Stomach (tissue), 4 donors: ENCODE measurements around the gene KLHL28.

Source experiments
- CTCF ChIP-seq, 7 experiments: fragments of 450-650 bp in 4 of 7; fragments of 200-600 bp in 3 of 7; sonication (generic) in 3 of 7; IDR thresholded peaks; one replicate each; pipeline ENCODE4 v1.5.1; 2016 to 2019; ENCODE audit warnings: antibody characterized with exemption in 7 of 7, control low read depth in 2 of 7, mild to moderate bottlenecking in 1 of 7
- EP300 ChIP-seq: sonication (generic); formaldehyde crosslinking; IDR thresholded peaks from one replicate; pipeline ENCODE4 v1.6.1; 2017; ENCODE audit warnings: antibody characterized with exemption
- POLR2A ChIP-seq, 4 donors: fragments of 450-650 bp; IDR thresholded peaks; one replicate each; pipeline ENCODE4 v1.6.1; 2016; ENCODE audit warnings: antibody characterized with exemption in 4 of 4, control low read depth in 2 of 4, mild to moderate bottlenecking in 1 of 4, moderate library complexity in 1 of 4
- POLR2AphosphoS5 ChIP-seq, 3 donors: sonication (generic); formaldehyde crosslinking; IDR thresholded peaks; one replicate each; pipeline ENCODE4 v1.6.1; 2016; ENCODE audit warnings: antibody characterized with exemption in 3 of 3

GRCh38 chr14:44942436-44942835 lies 19.3 kb downstream of the KLHL28 start:
- TF ChIP-seq CTCF (IDR thresholded peaks at IDR 0.05) (no peak), EP300 (no peak), POLR2A (IDR thresholded peaks at IDR 0.05) (no peak), POLR2AphosphoS5 (IDR thresholded peaks at IDR 0.05) (no peak)
